ENCODE results near the gene INSYN2B. TPM values are rescaled to one million over a fixed set of nuclear protein-coding genes. Genes with fewer than 3 reads are reported as not detected.

INSYN2B gene
- total RNA-seq, 1 experiment from 2014 or later, result not detected

GRCh38 chr5:169944922-169945680 lies 35.2 kb downstream of the INSYN2B start:
- TF ChIP-seq SIN3A (IDR thresholded peaks at IDR 0.05; ENCODE audit: low read depth) (no peak), TCF7L2 (IDR thresholded peaks at IDR 0.05; ENCODE audit: borderline replicate concordance, extremely low read depth, insufficient read depth, insufficient read length) (no peak), SRF (IDR thresholded peaks at IDR 0.05; ENCODE audit: low read depth) (no peak), YY1 (IDR thresholded peaks at IDR 0.05; ENCODE audit: extremely low read depth, insufficient replicate concordance, low read depth, low read length) (no peak), ZFX (IDR thresholded peaks at IDR 0.05) (no peak), EZH2 (IDR thresholded peaks at IDR 0.05) (no peak), ZBTB33 (IDR thresholded peaks at IDR 0.05; ENCODE audit: extremely low read depth, insufficient replicate concordance, low read length) (no peak), CBX3 (IDR thresholded peaks at IDR 0.05; ENCODE audit: low read depth) (no peak), EZH2phosphoT487 (IDR thresholded peaks at IDR 0.05; ENCODE audit: borderline replicate concordance) (no peak), ZNF274 (IDR thresholded peaks at IDR 0.05; ENCODE audit: low read depth, low read length) (no peak), REST (IDR thresholded peaks at IDR 0.05; ENCODE audit: low read depth) (no peak), POLR2AphosphoS5 (IDR thresholded peaks at IDR 0.05; ENCODE audit: low read depth, low read length) (no peak)
- H3K27ac ChIP-seq (ENCODE audit: low read depth, low read length), result no peak overlapping the region
- H3K9ac ChIP-seq (ENCODE audit: low read length), result no peak overlapping the region
- no peak overlapping the region for H3K4me2 ChIP-seq (ENCODE audit: low read length)
- ATAC-seq (no peak), DNase-seq (ENCODE audit: low read depth, low spot score) (no peak)
- peaks cover 9% of the 10 kb centered on the region; the same call in 1 of the 2 replicates for H3K27me3 ChIP-seq (ENCODE audit: insufficient read depth, low read length)
- H3K9me2 ChIP-seq (ENCODE audit: insufficient read depth), result no peaks in the 10 kb centered on the region
- no peaks in the 10 kb centered on the region for H3K4me1 ChIP-seq (ENCODE audit: control insufficient read depth in 1 of 2, insufficient read depth in 2 of 2, low read length in 2 of 2)
- BruUV-seq (replicated peaks), result no TSS peak
- no peaks in the 10 kb centered on the region for H3K36me3 ChIP-seq (ENCODE audit: control insufficient read depth in 1 of 2, insufficient read depth in 2 of 2, low read length in 2 of 2)
- intact Hi-C loops (cut with micrococcal nuclease), result no loop called here
- H2AFZ ChIP-seq (ENCODE audit: low read depth, low read length, poor library complexity, severe bottlenecking), result no peak overlapping the region
- no peaks in the 10 kb centered on the region for H4K20me1 ChIP-seq (ENCODE audit: insufficient read depth)
- no peaks in the 10 kb centered on the region for H3K9me3 ChIP-seq (ENCODE audit: control insufficient read depth in 1 of 2, insufficient read depth in 1 of 2, low read depth in 1 of 2, low read length in 2 of 2)
- ChIA-PET CTCF (no interaction called here), RAD21 (ENCODE audit: low non-redundant PET in 1 of 2, low total read pairs in 2 of 2, uncharacterized antibody in 2 of 2, unreplicated experiment in 2 of 2) (no interaction called here), POLR2A (no interaction called here)
- no peak overlapping the region for H3K4me3 ChIP-seq (replicated peaks in 1 of 2; ENCODE audit: low read depth in 1 of 2, low read length in 2 of 2)
- no peaks in the 10 kb centered on the region for H3K79me2 ChIP-seq (ENCODE audit: insufficient read depth, low read length)
